ENCODE results near the gene DNAH11.

DNA sequence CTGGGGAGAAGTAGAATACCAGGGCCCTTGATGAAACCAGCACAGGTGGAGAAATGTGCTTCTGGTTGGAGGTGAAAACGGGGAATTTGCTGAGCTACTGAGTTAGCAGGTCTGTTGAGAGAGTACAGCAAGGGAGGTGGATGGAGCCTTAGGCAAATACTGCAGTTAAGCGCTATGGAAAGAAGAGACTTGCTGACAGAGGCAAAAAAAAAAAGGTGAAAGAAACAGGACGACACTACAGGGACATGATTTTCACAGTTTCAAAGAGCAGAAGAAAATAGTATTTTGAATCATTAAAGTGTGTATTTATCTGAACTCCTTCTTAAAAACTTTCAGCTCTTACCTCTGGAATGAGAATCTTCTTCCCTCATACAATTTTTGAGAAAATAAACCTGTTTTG is 159.5 kb downstream of the DNAH11 start:
- TF ChIP-seq, protein P1, sequence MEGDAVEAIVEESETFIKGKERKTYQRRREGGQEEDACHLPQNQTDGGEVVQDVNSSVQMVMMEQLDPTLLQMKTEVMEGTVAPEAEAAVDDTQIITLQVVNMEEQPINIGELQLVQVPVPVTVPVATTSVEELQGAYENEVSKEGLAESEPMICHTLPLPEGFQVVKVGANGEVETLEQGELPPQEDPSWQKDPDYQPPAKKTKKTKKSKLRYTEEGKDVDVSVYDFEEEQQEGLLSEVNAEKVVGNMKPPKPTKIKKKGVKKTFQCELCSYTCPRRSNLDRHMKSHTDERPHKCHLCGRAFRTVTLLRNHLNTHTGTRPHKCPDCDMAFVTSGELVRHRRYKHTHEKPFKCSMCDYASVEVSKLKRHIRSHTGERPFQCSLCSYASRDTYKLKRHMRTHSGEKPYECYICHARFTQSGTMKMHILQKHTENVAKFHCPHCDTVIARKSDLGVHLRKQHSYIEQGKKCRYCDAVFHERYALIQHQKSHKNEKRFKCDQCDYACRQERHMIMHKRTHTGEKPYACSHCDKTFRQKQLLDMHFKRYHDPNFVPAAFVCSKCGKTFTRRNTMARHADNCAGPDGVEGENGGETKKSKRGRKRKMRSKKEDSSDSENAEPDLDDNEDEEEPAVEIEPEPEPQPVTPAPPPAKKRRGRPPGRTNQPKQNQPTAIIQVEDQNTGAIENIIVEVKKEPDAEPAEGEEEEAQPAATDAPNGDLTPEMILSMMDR (conservative IDR thresholded peaks at IDR 0.05; ENCODE audit: low read depth, low read length): no peak
- TF ChIP-seq EZH2 (IDR thresholded peaks at IDR 0.05; ENCODE audit: borderline replicate concordance, low read depth, low read length, poor library complexity, severe bottlenecking): no peak
